AG04449 (cell line): Measurements from ENCODE around the gene ADGRD2.

ENCODE experiments used
- CTCF ChIA-PET: fragments of 350-600 bp; formaldehyde crosslinking; extraction: SDS; loops from one replicate; lab custom pipeline; 2021; ENCODE audit warnings: antibody characterized with exemption; lab: Yijun Ruan, JAX
- POLR2A ChIA-PET: fragments of 400-600, 350-600 bp; formaldehyde crosslinking; extraction: SDS; loops from one replicate; lab custom pipeline; 2020; ENCODE audit warnings: antibody characterized with exemption, inconsistent platforms; lab: Yijun Ruan, JAX
- DNase-seq: peaks from one replicate; pipeline ENCODE4 v3.0.0-alpha.2; 2010; ENCODE audit warnings: low read depth, low spot score
- H3K4me3 ChIP-seq: 2 replicates; pipeline ENCODE4 v1.5.1; 2011; ENCODE audit warnings: low read depth, mild to moderate bottlenecking, control low read depth, low read length
- TF ChIP-seq, protein P1 (sequence below): IDR thresholded peaks from one replicate; pipeline ENCODE4 v1.5.1; 2011; ENCODE audit warnings: mild to moderate bottlenecking, moderate library complexity, low read length, control low read depth, inconsistent platforms; ENCODE audit not compliant: insufficient read depth; ENCODE audit errors: missing control alignments

The ADGRD2 gene

DNA sequence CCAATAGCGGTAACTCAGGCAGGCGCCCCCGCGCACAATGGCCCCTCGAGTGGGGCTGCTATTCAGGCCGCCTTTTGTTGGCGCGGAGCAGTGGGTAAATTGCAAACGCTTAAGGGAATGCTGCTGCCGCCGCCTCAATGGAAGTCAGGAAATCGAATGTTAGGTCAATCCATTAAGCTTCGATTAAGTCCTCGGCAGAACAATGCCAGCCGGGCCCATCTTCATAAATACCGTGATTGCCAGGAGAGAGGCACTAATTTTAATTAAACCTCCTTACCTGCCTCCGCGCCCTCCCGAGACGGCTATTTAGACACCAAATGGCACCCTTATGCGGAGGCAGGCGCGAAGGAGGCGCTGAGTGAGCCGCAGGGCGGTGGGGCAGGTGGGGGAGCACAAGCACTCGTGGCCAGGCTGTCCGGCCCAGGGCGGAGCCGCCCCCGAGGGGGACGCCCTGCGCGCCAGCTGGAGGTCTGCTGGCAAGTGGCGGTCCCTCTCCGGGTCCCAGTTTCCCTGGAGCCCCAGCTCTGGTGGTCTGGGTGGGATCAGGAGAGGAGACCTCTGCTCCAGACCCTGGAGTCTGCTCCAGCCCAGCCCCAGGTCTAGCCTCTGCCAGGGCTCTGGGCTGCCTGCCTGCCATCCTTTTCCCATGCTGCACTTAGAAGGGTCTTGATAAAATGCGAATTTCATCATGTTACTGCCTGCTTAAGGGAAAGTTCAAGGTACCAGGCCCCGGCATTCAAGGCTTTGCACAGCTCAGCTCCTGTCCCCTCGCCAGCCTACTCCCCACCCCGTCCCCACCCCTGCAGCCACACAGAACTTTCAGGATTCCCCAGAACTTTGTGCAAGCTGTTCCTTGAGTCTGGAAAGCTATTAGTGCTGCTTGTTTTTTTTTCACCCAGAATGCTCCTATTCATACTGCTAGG lies 37.3 kb downstream of the ADGRD2 start:
- TF ChIP-seq, protein P1, sequence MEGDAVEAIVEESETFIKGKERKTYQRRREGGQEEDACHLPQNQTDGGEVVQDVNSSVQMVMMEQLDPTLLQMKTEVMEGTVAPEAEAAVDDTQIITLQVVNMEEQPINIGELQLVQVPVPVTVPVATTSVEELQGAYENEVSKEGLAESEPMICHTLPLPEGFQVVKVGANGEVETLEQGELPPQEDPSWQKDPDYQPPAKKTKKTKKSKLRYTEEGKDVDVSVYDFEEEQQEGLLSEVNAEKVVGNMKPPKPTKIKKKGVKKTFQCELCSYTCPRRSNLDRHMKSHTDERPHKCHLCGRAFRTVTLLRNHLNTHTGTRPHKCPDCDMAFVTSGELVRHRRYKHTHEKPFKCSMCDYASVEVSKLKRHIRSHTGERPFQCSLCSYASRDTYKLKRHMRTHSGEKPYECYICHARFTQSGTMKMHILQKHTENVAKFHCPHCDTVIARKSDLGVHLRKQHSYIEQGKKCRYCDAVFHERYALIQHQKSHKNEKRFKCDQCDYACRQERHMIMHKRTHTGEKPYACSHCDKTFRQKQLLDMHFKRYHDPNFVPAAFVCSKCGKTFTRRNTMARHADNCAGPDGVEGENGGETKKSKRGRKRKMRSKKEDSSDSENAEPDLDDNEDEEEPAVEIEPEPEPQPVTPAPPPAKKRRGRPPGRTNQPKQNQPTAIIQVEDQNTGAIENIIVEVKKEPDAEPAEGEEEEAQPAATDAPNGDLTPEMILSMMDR: no peak
- POLR2A ChIA-PET: no interaction called here
- H3K4me3 ChIP-seq: no peak overlapping the region
- CTCF ChIA-PET: interaction anchor here (1.2 to 2.1 kb wide), 2 partner anchors 10 to 49 kb away, joined by 4 to 5 read pairs; no protein-coding TSS in a partner anchor
- no peak for DNase-seq

DNA sequence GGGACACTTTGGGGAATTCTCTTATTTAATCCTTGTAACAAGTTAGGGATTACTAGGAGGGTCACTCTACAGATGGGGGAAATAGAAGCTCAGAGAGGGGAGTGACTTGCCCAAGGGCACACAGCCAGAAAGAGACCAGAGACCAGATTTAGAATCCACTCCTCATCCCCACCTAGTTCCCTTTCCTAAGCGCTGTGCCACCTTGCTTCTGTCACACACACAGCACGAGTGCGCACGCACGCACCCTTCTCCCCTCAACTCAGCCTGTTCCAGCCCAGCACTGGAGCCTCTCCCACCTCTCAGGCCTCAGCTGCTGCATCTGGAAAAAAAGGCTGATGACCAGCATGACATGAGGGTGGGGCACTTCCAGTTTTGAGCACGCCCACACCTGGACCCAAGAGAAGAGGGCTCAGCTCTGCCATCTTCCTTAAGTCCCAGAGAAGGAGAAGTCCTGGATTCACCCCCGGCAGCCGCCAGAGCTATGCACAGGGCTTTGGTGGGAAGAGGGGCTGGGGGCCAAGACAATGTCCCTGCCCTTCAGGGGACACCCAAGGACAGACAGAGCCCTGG lies 38.5 kb downstream of the ADGRD2 start:
- H3K4me3 ChIP-seq: no peak overlapping the region
- ChIA-PET POLR2A (no interaction called here), CTCF (interaction anchor here (0.8 to 2.1 kb wide), 3 partner anchors 9 to 283 kb away, joined by 3 to 5 read pairs (median 4); no protein-coding TSS in a partner anchor)

DNA sequence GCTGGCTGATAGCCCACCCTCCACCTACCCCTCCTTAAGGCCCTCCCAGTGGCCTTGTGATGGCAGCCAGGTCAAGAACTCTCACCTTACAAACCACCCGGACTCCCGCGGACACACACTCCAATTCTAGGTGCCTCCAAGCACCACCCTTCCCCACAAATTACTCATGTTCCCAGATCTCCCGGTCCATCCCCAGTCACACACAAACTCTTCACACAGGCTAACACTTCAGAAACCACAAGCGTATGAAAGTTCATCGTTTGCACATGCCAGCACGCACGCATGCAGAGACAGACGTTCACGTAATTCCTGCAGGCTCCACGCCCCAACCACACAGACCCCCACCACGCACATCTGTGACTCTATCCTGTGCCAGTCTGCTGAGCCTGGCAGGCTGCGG lies 39.0 kb downstream of the ADGRD2 start:
- POLR2A ChIA-PET: no interaction called here
- H3K4me3 ChIP-seq: no peak overlapping the region
- CTCF ChIA-PET: interaction anchor here (0.8 to 2.1 kb wide), 2 partner anchors 8 to 282 kb away, joined by 3 to 5 read pairs; no protein-coding TSS in a partner anchor
- TF ChIP-seq, protein P1: no peak
- peak; percentile 31 for DNase-seq

More for the DNA sequence above, 38.5 kb downstream of the ADGRD2 start:
- no peak for DNase-seq
- TF ChIP-seq, protein P1: no peak

DNA sequence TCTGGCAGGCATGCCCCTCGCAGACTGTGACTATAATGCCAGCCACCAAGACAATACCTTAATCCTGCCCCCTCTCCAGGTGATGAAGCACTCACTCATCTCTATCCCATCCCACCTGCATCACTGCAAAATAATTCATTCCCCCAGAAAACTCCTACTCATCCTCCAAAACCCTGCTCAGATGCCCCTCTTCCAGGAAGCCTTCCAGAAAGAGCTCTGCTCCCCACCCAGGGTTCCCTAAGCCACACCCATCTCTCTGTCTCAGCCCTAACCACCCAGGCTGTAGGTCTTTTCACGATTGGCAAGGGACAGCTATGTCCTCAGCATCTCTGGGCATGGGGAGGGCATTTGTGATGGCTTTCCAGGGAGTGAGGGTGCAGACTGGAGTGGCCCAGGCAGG lies 39.8 kb downstream of the ADGRD2 start:
- TF ChIP-seq, protein P1: no peak
- ChIA-PET CTCF (no interaction called here), POLR2A (no interaction called here)

DNA sequence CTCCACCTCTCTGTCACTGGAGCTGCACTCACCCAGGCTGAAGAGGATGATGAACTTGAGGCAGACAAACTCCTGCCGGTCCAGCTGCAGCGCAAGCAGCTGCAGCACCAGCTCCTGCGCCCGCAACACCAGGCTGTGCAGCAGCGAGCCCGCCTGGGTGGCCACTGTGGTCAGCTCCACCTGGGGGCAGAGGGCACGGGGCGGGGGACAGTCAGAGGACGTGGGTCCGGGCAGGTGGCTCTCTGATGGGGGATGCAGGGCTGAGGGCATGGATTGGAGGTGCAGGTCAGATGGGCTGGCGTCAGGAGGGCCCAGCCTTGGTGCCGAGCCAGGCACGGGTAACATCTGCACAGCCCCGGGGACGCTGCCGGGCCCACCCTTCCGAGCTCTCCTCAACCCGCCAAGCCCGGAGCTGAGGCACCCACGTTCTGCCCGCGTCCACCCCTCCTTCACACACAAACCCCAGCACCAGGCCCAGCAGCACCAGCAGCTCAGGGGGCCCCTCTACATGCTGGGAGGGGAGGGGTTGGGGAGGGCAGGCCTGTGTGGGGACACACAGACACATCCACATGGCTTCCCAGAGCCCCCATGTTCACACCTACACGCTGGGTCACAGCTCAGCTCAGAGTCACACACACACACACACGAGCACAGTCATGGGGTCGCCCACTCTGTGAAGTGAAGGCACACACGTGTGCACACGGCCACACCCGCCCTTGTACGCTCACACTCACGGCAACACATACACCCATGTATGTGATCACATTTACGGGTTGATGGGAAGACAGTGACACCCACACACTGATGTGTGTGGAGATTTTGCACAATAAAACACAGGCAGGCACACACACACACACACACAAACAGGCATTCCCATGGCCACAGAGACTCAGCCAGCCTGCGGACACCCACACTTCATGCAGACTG lies 41.1 kb downstream of the ADGRD2 start:
- H3K4me3 ChIP-seq: no peak overlapping the region
- TF ChIP-seq, protein P1: no peak
- no peak for DNase-seq
- ChIA-PET POLR2A (no interaction called here), CTCF (no interaction called here)

More for the DNA sequence above, 39.8 kb downstream of the ADGRD2 start:
- H3K4me3 ChIP-seq: no peak overlapping the region
- DNase-seq: no peak
